ENCODE data around the gene GLTP. TPM values are rescaled to one million over a fixed set of nuclear protein-coding genes. Genes with fewer than 3 reads are reported as not detected.

Gene GLTP
- total and polyA plus RNA-seq, 2 of the 13 experiments (the other 11 are each of a cell fraction or from before 2014, with no cell fraction given): 10.7 to 12.9 TPM

- TF ChIP-seq BRD4 (CRISPR knock-in tag; IDR thresholded peaks at IDR 0.05) (0 out of 2 replicates have a peak, but pooled peaks have one; percentile 55), LBX2 (CRISPR knock-in tag; IDR thresholded peaks at IDR 0.05; ENCODE audit: borderline replicate concordance) (no peak), KLF11 (CRISPR knock-in tag; IDR thresholded peaks at IDR 0.05) (no peak), MTERF4 (CRISPR knock-in tag; IDR thresholded peaks at IDR 0.05) (0 out of 2 replicates have a peak, but pooled peaks have one; percentile 29), MAZ (IDR thresholded peaks at IDR 0.05; ENCODE audit: borderline replicate concordance, low read depth, low read length) (no peak), MAZ (CRISPR knock-in tag; IDR thresholded peaks at IDR 0.05; ENCODE audit: low read depth) (no peak), BRCA1 (CRISPR knock-in tag; IDR thresholded peaks at IDR 0.05) (no peak), HNF4A (CRISPR knock-in tag; IDR thresholded peaks at IDR 0.05) (0 out of 2 replicates have a peak, but pooled peaks have one; percentile 0), PRDM15 (CRISPR knock-in tag; IDR thresholded peaks at IDR 0.05) (no peak), SALL2 (CRISPR knock-in tag; IDR thresholded peaks at IDR 0.05) (peak; percentile 24; the same call in 1 of the 2 replicates), ZNF230 (CRISPR knock-in tag; IDR thresholded peaks at IDR 0.05) (no peak), ZNF687 (CRISPR knock-in tag; IDR thresholded peaks at IDR 0.05) (no peak), ZNF512 (CRISPR knock-in tag; IDR thresholded peaks at IDR 0.05) (no peak)
- TF ChIP-seq, protein P1, sequence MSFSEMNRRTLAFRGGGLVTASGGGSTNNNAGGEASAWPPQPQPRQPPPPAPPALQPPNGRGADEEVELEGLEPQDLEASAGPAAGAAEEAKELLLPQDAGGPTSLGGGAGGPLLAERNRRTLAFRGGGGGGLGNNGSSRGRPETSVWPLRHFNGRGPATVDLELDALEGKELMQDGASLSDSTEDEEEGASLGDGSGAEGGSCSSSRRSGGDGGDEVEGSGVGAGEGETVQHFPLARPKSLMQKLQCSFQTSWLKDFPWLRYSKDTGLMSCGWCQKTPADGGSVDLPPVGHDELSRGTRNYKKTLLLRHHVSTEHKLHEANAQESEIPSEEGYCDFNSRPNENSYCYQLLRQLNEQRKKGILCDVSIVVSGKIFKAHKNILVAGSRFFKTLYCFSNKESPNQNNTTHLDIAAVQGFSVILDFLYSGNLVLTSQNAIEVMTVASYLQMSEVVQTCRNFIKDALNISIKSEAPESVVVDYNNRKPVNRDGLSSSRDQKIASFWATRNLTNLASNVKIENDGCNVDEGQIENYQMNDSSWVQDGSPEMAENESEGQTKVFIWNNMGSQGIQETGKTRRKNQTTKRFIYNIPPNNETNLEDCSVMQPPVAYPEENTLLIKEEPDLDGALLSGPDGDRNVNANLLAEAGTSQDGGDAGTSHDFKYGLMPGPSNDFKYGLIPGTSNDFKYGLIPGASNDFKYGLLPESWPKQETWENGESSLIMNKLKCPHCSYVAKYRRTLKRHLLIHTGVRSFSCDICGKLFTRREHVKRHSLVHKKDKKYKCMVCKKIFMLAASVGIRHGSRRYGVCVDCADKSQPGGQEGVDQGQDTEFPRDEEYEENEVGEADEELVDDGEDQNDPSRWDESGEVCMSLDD (CRISPR knock-in tag; IDR thresholded peaks at IDR 0.05; ENCODE audit: borderline replicate concordance): peak; percentile 17; the same call in 1 of the 2 replicates
Observed at GRCh38 chr12:109900752-109901580, 20.6 kb upstream of the GLTP start (continued).
